Chondrocyte (in vitro differentiated cells): ENCODE data around the gene ZNF189. TPM values are rescaled to one million over a fixed set of nuclear protein-coding genes. Genes with fewer than 3 reads are reported as not detected.

Experiments used
- DNase-seq: peaks from one replicate; pipeline ENCODE4 v3.0.0; 2021; ENCODE audit warnings: mixed read lengths, low spot score
- H3K27ac Mint-ChIP-seq: one replicate; pipeline ENCODE4 v1.8.0; 2021; ENCODE audit warnings: mild to moderate bottlenecking, moderate library complexity, mixed read lengths; ENCODE audit not compliant: unreplicated experiment
- H3K27me3 Mint-ChIP-seq: 2 replicates; pipeline ENCODE4 v1.8.0; 2021; ENCODE audit warnings: low read depth, mixed read lengths
- H3K36me3 Mint-ChIP-seq: 2 replicates; pipeline ENCODE4 v1.8.0; 2021; ENCODE audit warnings: low read depth, mixed read lengths
- H3K4me1 Mint-ChIP-seq: 2 replicates; pipeline ENCODE4 v1.8.0; 2021; ENCODE audit warnings: low read depth, mild to moderate bottlenecking, mixed read lengths
- H3K4me3 Mint-ChIP-seq: one replicate; pipeline ENCODE4 v1.8.0; 2021; ENCODE audit warnings: mild to moderate bottlenecking, moderate library complexity, mixed read lengths; ENCODE audit not compliant: unreplicated experiment
- H3K9me3 Mint-ChIP-seq: 2 replicates; pipeline ENCODE4 v1.8.0; 2021; ENCODE audit warnings: low read depth, mixed read lengths
- total RNA-seq: library from RNA; stranded (reverse); gene quantifications from 3 replicates; pipeline ENCODE4 v1.2.1, GENCODE V29; 2021
- TF ChIP-seq, protein P1 (sequence below): fragments of 200-600 bp; sonication (generic); IDR thresholded peaks from 2 replicates; pipeline ENCODE4 v1.5.0; 2021; ENCODE audit warnings: antibody characterized with exemption, mild to moderate bottlenecking, moderate library complexity

ZNF189 gene
- total RNA-seq, 1 donor from 2014 or later: 18.5 TPM

DNA sequence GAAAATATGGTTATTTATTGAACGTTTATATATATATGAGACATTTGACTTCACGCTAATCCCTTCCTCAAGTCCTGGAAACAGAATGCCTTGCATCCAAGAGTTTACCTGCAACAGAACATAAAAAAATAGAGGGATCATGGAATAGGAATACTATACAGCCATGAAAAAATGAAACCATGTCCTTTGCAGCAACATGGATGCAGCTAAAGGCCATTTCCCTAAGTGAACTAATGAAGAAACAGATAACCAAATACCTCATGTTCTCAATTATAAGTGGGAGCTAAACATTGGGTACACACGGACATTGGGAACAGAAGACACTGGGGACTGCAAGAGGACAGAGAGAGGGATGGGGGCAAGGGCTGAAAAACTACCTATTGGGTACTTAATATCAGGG is 26.8 kb upstream of the ZNF189 start:
- peaks cover 20% of the 10 kb centered on the region for H3K4me1 Mint-ChIP-seq
- peaks cover 3% of the 10 kb centered on the region for H3K9me3 Mint-ChIP-seq
- DNase-seq: no peak
- no peak overlapping the region for H3K4me3 Mint-ChIP-seq
- no peak overlapping the region for H3K27ac Mint-ChIP-seq
- no peaks in the 10 kb centered on the region for H3K36me3 Mint-ChIP-seq
- no peaks in the 10 kb centered on the region for H3K27me3 Mint-ChIP-seq
- TF ChIP-seq, protein P1, sequence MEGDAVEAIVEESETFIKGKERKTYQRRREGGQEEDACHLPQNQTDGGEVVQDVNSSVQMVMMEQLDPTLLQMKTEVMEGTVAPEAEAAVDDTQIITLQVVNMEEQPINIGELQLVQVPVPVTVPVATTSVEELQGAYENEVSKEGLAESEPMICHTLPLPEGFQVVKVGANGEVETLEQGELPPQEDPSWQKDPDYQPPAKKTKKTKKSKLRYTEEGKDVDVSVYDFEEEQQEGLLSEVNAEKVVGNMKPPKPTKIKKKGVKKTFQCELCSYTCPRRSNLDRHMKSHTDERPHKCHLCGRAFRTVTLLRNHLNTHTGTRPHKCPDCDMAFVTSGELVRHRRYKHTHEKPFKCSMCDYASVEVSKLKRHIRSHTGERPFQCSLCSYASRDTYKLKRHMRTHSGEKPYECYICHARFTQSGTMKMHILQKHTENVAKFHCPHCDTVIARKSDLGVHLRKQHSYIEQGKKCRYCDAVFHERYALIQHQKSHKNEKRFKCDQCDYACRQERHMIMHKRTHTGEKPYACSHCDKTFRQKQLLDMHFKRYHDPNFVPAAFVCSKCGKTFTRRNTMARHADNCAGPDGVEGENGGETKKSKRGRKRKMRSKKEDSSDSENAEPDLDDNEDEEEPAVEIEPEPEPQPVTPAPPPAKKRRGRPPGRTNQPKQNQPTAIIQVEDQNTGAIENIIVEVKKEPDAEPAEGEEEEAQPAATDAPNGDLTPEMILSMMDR: no peak

DNA sequence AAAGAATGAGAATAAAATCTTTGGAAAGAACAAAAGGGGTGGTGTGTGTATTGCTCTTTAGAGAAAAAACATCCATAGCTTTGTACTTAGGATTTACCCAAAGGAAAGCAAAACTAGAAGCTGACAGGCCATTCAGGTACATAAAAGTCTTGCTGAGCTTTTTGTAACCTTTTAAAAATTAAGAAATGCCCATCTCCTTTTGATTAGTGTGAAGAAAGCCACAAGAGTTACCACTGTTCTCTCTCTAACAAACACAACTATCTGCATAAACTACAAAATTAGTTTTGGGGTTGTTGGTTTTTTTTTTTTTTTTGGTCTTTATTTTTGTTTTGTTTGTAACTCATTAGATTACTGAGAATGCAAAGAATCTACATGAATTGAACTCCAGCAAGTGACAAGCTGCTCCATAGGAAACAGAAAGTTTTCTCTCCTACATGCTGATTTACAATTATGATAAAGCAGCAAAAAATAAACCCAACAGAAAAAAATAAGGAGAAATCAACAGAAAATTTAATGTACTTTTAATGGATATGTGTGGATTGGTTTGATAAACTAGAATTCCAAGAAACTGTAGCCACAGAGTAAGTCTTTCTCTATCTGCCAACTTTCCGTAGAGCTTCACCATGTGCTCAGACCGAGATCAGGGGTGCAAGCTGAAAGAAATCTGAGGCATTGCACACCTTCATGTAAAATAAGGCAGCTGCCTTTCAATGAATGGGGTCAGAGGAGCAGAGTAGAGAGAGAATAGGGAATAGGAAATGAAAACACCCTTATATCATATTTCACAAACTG is 26.1 kb upstream of the ZNF189 start:
- H3K9me3 Mint-ChIP-seq: peaks cover 3% of the 10 kb centered on the region
- H3K27me3 Mint-ChIP-seq: no peaks in the 10 kb centered on the region
- peaks cover 20% of the 10 kb centered on the region for H3K4me1 Mint-ChIP-seq
- TF ChIP-seq, protein P1: no peak
- no peak for DNase-seq
- H3K27ac Mint-ChIP-seq: no peak overlapping the region
- H3K36me3 Mint-ChIP-seq: no peaks in the 10 kb centered on the region
- H3K4me3 Mint-ChIP-seq: no peak overlapping the region

DNA sequence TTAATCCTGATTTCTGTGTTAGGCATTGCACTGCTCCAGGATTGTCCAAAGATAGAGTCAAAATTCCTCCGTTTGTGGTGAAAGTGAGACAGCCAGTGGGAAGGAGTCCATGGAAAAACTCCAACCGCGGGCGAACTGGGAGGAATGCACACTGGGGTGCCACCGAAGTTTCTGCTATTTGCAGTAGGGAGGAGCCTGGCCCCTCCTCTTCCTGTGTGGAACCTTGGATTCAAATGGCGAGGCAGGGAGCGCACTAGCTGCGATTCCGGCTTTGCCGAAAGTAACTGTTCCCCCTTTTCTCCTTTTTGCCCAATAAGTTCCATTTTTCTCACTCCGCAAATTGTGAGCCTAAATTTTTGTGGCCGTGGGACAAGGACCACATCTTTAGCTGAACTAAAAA is 23.1 kb upstream of the ZNF189 start:
- H3K4me3 Mint-ChIP-seq: no peak overlapping the region
- H3K9me3 Mint-ChIP-seq: peaks cover 14% of the 10 kb centered on the region
- H3K36me3 Mint-ChIP-seq: peaks cover 2% of the 10 kb centered on the region
- H3K27me3 Mint-ChIP-seq: no peaks in the 10 kb centered on the region
- TF ChIP-seq, protein P1: no peak
- peaks cover 14% of the 10 kb centered on the region for H3K4me1 Mint-ChIP-seq
- H3K27ac Mint-ChIP-seq: no peak overlapping the region
- no peak for DNase-seq

DNA sequence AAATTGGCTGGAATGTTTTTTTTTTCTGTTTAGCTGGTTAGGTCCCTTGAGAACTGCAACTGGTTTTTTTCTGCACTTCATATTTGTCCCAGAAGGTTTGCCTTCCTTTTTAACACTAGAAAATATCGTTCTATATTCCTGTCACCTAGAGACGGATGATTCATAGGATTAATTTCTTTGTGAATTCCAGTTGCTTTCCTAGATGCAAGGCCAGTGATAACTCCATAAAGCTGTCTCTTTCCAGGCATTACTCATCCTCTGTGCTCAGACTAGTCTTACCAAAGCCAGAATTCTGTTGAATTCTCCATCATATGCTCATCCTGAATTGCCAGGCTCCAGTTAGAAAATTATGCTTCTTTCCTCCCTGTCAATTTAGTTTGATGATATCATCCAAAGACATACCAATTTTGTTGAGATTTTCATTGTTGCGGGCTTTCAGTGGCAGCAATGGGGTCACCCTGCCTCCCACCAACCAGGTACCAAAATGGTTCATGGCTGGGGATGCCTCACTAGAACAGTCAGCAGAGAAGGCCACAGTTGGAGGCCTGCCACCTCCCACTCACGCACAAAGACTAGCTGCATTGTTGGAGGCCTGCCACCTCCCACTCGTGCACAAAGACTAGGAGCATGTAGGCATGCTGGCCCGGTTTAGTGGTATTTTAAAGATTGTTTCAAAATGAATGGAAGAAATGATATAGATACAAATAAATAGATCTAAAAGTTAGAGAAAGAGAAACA is 22.4 kb upstream of the ZNF189 start:
- no peak overlapping the region for H3K4me3 Mint-ChIP-seq
- no peaks in the 10 kb centered on the region for H3K27me3 Mint-ChIP-seq
- H3K4me1 Mint-ChIP-seq: peaks cover 14% of the 10 kb centered on the region
- TF ChIP-seq, protein P1: no peak
- H3K27ac Mint-ChIP-seq: peak overlapping the region; percentile 70
- peaks cover 14% of the 10 kb centered on the region for H3K9me3 Mint-ChIP-seq
- no peak for DNase-seq
- peaks cover 2% of the 10 kb centered on the region for H3K36me3 Mint-ChIP-seq

DNA sequence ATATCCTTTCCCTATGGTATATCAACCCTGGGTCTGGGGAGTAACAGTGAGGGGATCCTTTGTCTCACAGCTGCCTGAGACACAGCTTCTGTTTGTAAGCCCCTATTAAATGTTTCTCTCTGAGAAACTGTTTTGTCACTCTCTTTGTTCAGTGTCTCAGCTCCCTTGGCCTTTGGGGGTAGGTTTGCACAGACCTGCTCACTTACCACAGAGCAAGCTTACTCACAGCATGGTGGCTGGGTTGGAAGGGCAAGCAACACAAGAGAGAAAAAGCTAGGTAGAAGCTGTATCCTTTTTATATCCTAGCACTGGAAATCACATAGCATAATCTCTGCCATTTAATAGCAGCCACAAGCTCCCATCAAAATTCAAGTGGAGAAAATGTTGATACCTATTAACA is 18.4 kb upstream of the ZNF189 start:
- TF ChIP-seq, protein P1: no peak
- no peak for DNase-seq
- Mint-ChIP-seq H3K4me1 (peaks cover 11% of the 10 kb centered on the region), H3K4me3 (no peak overlapping the region), H3K9me3 (peaks cover 20% of the 10 kb centered on the region), H3K27me3 (no peaks in the 10 kb centered on the region), H3K27ac (no peak overlapping the region), H3K36me3 (peaks cover 5% of the 10 kb centered on the region)
